SK-N-SH (cell line): Measurements from ENCODE around the gene PHTF1. TPM values are rescaled to one million over a fixed set of nuclear protein-coding genes. Genes with fewer than 3 reads are reported as not detected.
A peak's percentile ranks its signal among the peaks of the same experiment; 100 is the strongest.

ENCODE experiments used
- CTCF ChIA-PET: fragments of 300-600, 350-600 bp; formaldehyde crosslinking; extraction: SDS; loops from one replicate; lab custom pipeline; 2021; lab: Yijun Ruan, JAX
- POLR2A ChIA-PET: fragments of 350-600 bp; sonication (Branson Sonifier 250); formaldehyde crosslinking; extraction: SDS; loops from one replicate; lab custom pipeline; 2020; ENCODE audit warnings: antibody characterized with exemption, inconsistent platforms; lab: Yijun Ruan, JAX
- DNase-seq: peaks from one replicate; pipeline ENCODE4 v3.0.0; 2012
- H2AFZ ChIP-seq: fragments of 200-600 bp; sonication (generic); 2 replicates; pipeline ENCODE4 v1.8.1; 2016; ENCODE audit warnings: antibody characterized with exemption, mild to moderate bottlenecking, low read depth
- H3F3A ChIP-seq: fragments of 200-600 bp; sonication (generic); replicated peaks from 2 replicates; pipeline ENCODE3; 2016; ENCODE audit warnings: antibody characterized with exemption, mild to moderate bottlenecking; ENCODE audit not compliant: insufficient read depth
- H3K27ac ChIP-seq, 2 experiments: fragments of 200-500 bp in 1 of 2; fragments of 200-600 bp in 1 of 2; sonication (Bioruptor generic) in 1 of 2; sonication (generic), shearing (Covaris generic) in 1 of 2; 2 replicates each; pipeline versions ENCODE4 v1.5.1 to v1.6.1; 2014 to 2016; ENCODE audit warnings: low read depth in 2 of 2, inconsistent platforms in 1 of 2, low read length in 1 of 2, mild to moderate bottlenecking in 1 of 2, mixed read lengths in 1 of 2
- H3K27me3 ChIP-seq: fragments of 200-600 bp; sonication (generic), shearing (Covaris generic); 2 replicates; pipeline ENCODE4 v1.6.1; 2016; ENCODE audit warnings: mixed run types; ENCODE audit not compliant: insufficient read depth
- H3K36me3 ChIP-seq, 2 experiments: fragments of 200-500 bp in 1 of 2; fragments of 200-600 bp in 1 of 2; sonication (Bioruptor generic) in 1 of 2; sonication (generic) in 1 of 2; replicated peaks in 1 of 2; 2 replicates each; pipeline versions ENCODE3 to v1.5.1; 2014 to 2016; ENCODE audit warnings: low read length in 1 of 2, mild to moderate bottlenecking in 1 of 2; ENCODE audit not compliant: insufficient read depth in 2 of 2, control insufficient read depth in 1 of 2
- H3K4me1 ChIP-seq, 2 experiments: fragments of 200-500 bp in 1 of 2; fragments of 200-600 bp in 1 of 2; sonication (Bioruptor generic) in 1 of 2; sonication (generic), shearing (Covaris generic) in 1 of 2; 2 replicates each; pipeline versions ENCODE4 v1.5.1 to v1.6.1; 2014 to 2016; ENCODE audit warnings: low read depth in 1 of 2, low read length in 1 of 2, mixed run types in 1 of 2; ENCODE audit not compliant: insufficient read depth in 2 of 2, control insufficient read depth in 1 of 2
- H3K4me2 ChIP-seq: fragments of 200-600 bp; sonication (generic), shearing (Covaris generic); 2 replicates; pipeline ENCODE4 v1.6.1; 2017; ENCODE audit warnings: mixed run types
- H3K4me3 ChIP-seq, 2 experiments: fragments of 200-500 bp in 1 of 2; fragments of 200-600 bp in 1 of 2; sonication (Bioruptor generic) in 1 of 2; sonication (generic), shearing (Covaris generic) in 1 of 2; 2 replicates each; pipeline versions ENCODE4 v1.5.1 to v1.8.1; 2014 to 2016; ENCODE audit warnings: low read depth in 2 of 2, inconsistent platforms in 1 of 2, low read length in 1 of 2, mild to moderate bottlenecking in 1 of 2, mixed read lengths in 1 of 2, moderate library complexity in 1 of 2
- H3K79me2 ChIP-seq: fragments of 200-600 bp; sonication (generic); 2 replicates; pipeline ENCODE4 v1.8.1; 2017; ENCODE audit warnings: mild to moderate bottlenecking; ENCODE audit not compliant: insufficient read depth
- H3K9ac ChIP-seq: fragments of 200-600 bp; sonication (generic); 2 replicates; pipeline ENCODE4 v1.6.1; 2017; ENCODE audit warnings: mixed run types
- H3K9me2 ChIP-seq: fragments of 200-600 bp; sonication (generic); 2 replicates; pipeline ENCODE4 v1.6.1; 2017; ENCODE audit warnings: mixed run types
- H3K9me3 ChIP-seq: fragments of 200-600 bp; sonication (generic); 2 replicates; pipeline ENCODE4 v1.6.1; 2017; ENCODE audit warnings: mixed run types, mild to moderate bottlenecking, moderate library complexity
- H4K20me1 ChIP-seq: fragments of 200-600 bp; sonication (generic); 2 replicates; pipeline ENCODE4 v1.6.1; 2017; ENCODE audit warnings: mild to moderate bottlenecking, mixed run types; ENCODE audit not compliant: insufficient read depth
- CHD2 ChIP-seq: fragments of 150-350 bp; IDR thresholded peaks from 2 replicates; pipeline ENCODE4 v1.6.1; 2018; ENCODE audit warnings: low read length; ENCODE audit not compliant: partially characterized antibody
- ELF1 ChIP-seq: IDR thresholded peaks from 2 replicates; pipeline ENCODE4 v1.4.0; 2012
- EP300 ChIP-seq, 2 experiments: IDR thresholded peaks; 2 replicates each; pipeline versions ENCODE4 v1.4.0 to v1.6.1; 2012; ENCODE audit warnings: borderline replicate concordance in 1 of 2, low read depth in 1 of 2, low read length in 1 of 2
- FOSL2 ChIP-seq: IDR thresholded peaks from 2 replicates; pipeline ENCODE4 v1.4.0; 2012; ENCODE audit warnings: low read depth, mild to moderate bottlenecking, moderate library complexity, borderline replicate concordance
- FOXJ3 ChIP-seq: sonication (generic); formaldehyde crosslinking; IDR thresholded peaks from 2 replicates; pipeline ENCODE4 v1.5.1; 2020; ENCODE audit warnings: mild to moderate bottlenecking, missing genetic modification reagents
- FOXM1 ChIP-seq: IDR thresholded peaks from 2 replicates; pipeline ENCODE4 v1.4.0; 2012; ENCODE audit warnings: low read depth, mild to moderate bottlenecking
- GABPA ChIP-seq: IDR thresholded peaks from 2 replicates; pipeline ENCODE4 v1.4.0; 2012; ENCODE audit warnings: low read depth, mild to moderate bottlenecking
- MEF2A ChIP-seq: IDR thresholded peaks from 2 replicates; pipeline ENCODE4 v1.4.0; 2012; ENCODE audit warnings: low read depth, borderline replicate concordance
- MXI1 ChIP-seq: IDR thresholded peaks from 2 replicates; pipeline ENCODE4 v1.6.1; 2012; ENCODE audit warnings: mild to moderate bottlenecking, low read depth, low read length, improper control_type of control experiment
- NFIC ChIP-seq: IDR thresholded peaks from 2 replicates; pipeline ENCODE4 v1.4.0; 2012; ENCODE audit warnings: borderline replicate concordance
- PBX3 ChIP-seq: IDR thresholded peaks from 2 replicates; pipeline ENCODE4; 2012
- POLR2AphosphoS5 ChIP-seq: IDR thresholded peaks from 2 replicates; pipeline ENCODE4 v1.6.1; 2012; ENCODE audit warnings: low read depth, low read length
- RAD21 ChIP-seq: IDR thresholded peaks from 2 replicates; pipeline ENCODE4 v1.6.1; 2012; ENCODE audit warnings: mild to moderate bottlenecking, low read length
- REST ChIP-seq: IDR thresholded peaks from 2 replicates; pipeline ENCODE4 v1.6.1; 2012; ENCODE audit warnings: mild to moderate bottlenecking, low read depth, low read length, moderate library complexity
- RFX5 ChIP-seq: IDR thresholded peaks from 2 replicates; pipeline ENCODE4 v1.6.1; 2012; ENCODE audit warnings: mild to moderate bottlenecking, improper control_type of control experiment, low read length
- SIN3A ChIP-seq: IDR thresholded peaks from 2 replicates; pipeline ENCODE4 v1.6.1; 2012; ENCODE audit warnings: low read depth, mild to moderate bottlenecking, low read length, moderate library complexity, borderline replicate concordance
- SMC3 ChIP-seq: IDR thresholded peaks from 2 replicates; pipeline ENCODE4 v1.6.1; 2012; ENCODE audit warnings: low read depth, low read length, improper control_type of control experiment
- TCF12 ChIP-seq: IDR thresholded peaks from 2 replicates; pipeline ENCODE4 v1.4.0; 2012
- TEAD4 ChIP-seq: IDR thresholded peaks from 2 replicates; pipeline ENCODE4 v1.4.0; 2012; ENCODE audit warnings: mild to moderate bottlenecking, borderline replicate concordance; ENCODE audit not compliant: insufficient read depth
- WGBS: methylation state at CpG from one replicate; pipeline ENCODE4 v1.1.6; 2017; ENCODE audit warnings: low lambda C conversion rate; 5-methylcytosine and 5-hydroxymethylcytosine counted together
- polyA plus RNA-seq, 3 experiments: library from polyadenylated mRNA; depleted of rRNA; stranded (reverse); fragments of >200 nt; gene quantifications; 2 replicates each; pipeline ENCODE4 v1.2.3, GENCODE V29; 2012
- TF ChIP-seq, protein P1 (sequence below): fragments of 150-350 bp; IDR thresholded peaks from 2 replicates; pipeline ENCODE4 v1.6.1; 2017; ENCODE audit warnings: antibody characterized with exemption, low read length, low read depth, borderline replicate concordance
- TF ChIP-seq, protein P2 (sequence below): IDR thresholded peaks from 2 replicates; pipeline ENCODE4 v1.4.0; 2012; ENCODE audit warnings: low read depth, borderline replicate concordance
- TF ChIP-seq, protein P3 (sequence below): fragments of 200-600 bp; sonication (generic); IDR thresholded peaks from 2 replicates; pipeline ENCODE4 v1.6.1; 2017; ENCODE audit warnings: antibody characterized with exemption, mild to moderate bottlenecking, moderate library complexity
- TF ChIP-seq, protein P4 (sequence below): IDR thresholded peaks from 2 replicates; pipeline ENCODE4 v1.4.0; 2012; ENCODE audit warnings: low read depth

Gene PHTF1
- polyA plus RNA-seq, 1 of the 3 experiments (the other 2 are of a cell fraction) = 10.8 TPM

DNA sequence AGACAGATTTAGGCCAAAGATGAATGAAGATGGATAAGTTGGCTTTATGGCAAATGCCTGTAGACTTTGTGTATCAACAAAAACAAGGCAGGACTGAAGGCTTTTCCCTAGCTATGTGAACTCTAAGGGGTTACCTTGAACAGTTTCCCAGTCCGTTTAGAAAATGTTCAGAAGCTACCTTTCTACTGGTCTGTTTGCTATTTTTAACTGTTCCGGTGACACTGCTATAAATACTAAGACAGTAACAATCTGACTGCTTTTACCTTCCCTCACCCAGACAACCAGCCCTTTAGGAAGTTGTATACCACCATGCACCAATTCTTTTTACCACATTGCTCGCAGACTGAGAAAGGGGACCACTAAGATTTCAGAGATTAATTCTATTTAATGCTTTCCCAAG lies 102.2 kb downstream of the PHTF1 start (continued):
- TF ChIP-seq, protein P1, sequence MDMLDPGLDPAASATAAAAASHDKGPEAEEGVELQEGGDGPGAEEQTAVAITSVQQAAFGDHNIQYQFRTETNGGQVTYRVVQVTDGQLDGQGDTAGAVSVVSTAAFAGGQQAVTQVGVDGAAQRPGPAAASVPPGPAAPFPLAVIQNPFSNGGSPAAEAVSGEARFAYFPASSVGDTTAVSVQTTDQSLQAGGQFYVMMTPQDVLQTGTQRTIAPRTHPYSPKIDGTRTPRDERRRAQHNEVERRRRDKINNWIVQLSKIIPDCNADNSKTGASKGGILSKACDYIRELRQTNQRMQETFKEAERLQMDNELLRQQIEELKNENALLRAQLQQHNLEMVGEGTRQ = no peak
- TF ChIP-seq FOXJ3 (CRISPR knock-in tag) (no peak), SMC3 (no peak), SIN3A (no peak), CHD2 (no peak), MXI1 (no peak)
- TF ChIP-seq, protein P2, sequence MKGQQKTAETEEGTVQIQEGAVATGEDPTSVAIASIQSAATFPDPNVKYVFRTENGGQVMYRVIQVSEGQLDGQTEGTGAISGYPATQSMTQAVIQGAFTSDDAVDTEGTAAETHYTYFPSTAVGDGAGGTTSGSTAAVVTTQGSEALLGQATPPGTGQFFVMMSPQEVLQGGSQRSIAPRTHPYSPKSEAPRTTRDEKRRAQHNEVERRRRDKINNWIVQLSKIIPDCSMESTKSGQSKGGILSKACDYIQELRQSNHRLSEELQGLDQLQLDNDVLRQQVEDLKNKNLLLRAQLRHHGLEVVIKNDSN = no peak

GRCh38 chr1:113654883-113655282 lies 104.4 kb downstream of the PHTF1 start:
- no peak overlapping the region for H3K4me3 ChIP-seq
- WGBS = 88% methylated on average over 2 of the region's 2 CpGs
- no peak overlapping the region for H3K4me2 ChIP-seq
- peaks cover 0 to 12% of the 10 kb centered on the region in 2 experiments; a peak in 2 of 4 replicates for H3K4me1 ChIP-seq
- no peaks in the 10 kb centered on the region for H3K9me3 ChIP-seq
- CTCF ChIA-PET = interaction anchor here (0.7 to 1.9 kb wide), 5 partner anchors 10 to 582 kb away, joined by 3 to 6 read pairs (median 4); partner anchors contain the start of gene LRIG2
- no peak overlapping the region for H2AFZ ChIP-seq
- H3K79me2 ChIP-seq = no peaks in the 10 kb centered on the region
- peak; percentile 44 for DNase-seq
- H3K9me2 ChIP-seq = no peaks in the 10 kb centered on the region
- H3K9ac ChIP-seq = no peak overlapping the region
- no peaks in the 10 kb centered on the region for H3F3A ChIP-seq
- TF ChIP-seq RAD21 = no peak
- TF ChIP-seq, protein P3, sequence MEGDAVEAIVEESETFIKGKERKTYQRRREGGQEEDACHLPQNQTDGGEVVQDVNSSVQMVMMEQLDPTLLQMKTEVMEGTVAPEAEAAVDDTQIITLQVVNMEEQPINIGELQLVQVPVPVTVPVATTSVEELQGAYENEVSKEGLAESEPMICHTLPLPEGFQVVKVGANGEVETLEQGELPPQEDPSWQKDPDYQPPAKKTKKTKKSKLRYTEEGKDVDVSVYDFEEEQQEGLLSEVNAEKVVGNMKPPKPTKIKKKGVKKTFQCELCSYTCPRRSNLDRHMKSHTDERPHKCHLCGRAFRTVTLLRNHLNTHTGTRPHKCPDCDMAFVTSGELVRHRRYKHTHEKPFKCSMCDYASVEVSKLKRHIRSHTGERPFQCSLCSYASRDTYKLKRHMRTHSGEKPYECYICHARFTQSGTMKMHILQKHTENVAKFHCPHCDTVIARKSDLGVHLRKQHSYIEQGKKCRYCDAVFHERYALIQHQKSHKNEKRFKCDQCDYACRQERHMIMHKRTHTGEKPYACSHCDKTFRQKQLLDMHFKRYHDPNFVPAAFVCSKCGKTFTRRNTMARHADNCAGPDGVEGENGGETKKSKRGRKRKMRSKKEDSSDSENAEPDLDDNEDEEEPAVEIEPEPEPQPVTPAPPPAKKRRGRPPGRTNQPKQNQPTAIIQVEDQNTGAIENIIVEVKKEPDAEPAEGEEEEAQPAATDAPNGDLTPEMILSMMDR = no peak
- no peak for TF ChIP-seq POLR2AphosphoS5
- TF ChIP-seq GABPA = no peak
- TF ChIP-seq TCF12 = no peak
- no peak for TF ChIP-seq REST
- no peak for TF ChIP-seq NFIC
- no peak for TF ChIP-seq SIN3A
- TF ChIP-seq FOXM1 = no peak
- TF ChIP-seq, protein P4, sequence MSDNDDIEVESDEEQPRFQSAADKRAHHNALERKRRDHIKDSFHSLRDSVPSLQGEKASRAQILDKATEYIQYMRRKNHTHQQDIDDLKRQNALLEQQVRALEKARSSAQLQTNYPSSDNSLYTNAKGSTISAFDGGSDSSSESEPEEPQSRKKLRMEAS = no peak
- TF ChIP-seq MEF2A = no peak
- no peak for TF ChIP-seq RFX5
- TF ChIP-seq ELF1 = no peak
- no peak for TF ChIP-seq EP300 (IDR thresholded peaks at IDR 0.05; ENCODE audit: borderline replicate concordance in 1 of 2, low read depth in 1 of 2, low read length in 1 of 2)
- TF ChIP-seq TEAD4 = no peak
- no peak for TF ChIP-seq FOXJ3 (CRISPR knock-in tag)
- no peak for TF ChIP-seq FOSL2
- no peak for TF ChIP-seq PBX3
- TF ChIP-seq, all 33 proteins: peak for 0
- no peaks in the 10 kb centered on the region for H3K27me3 ChIP-seq
- POLR2A ChIA-PET = no interaction called here
- H3K27ac ChIP-seq = no peak overlapping the region; a peak in 1 of 4 replicates
- no peaks in the 10 kb centered on the region for H4K20me1 ChIP-seq
- peaks cover 29 to 50% of the 10 kb centered on the region in 2 experiments for H3K36me3 ChIP-seq
